ENCODE data around the gene MAN1A1.

DNA sequence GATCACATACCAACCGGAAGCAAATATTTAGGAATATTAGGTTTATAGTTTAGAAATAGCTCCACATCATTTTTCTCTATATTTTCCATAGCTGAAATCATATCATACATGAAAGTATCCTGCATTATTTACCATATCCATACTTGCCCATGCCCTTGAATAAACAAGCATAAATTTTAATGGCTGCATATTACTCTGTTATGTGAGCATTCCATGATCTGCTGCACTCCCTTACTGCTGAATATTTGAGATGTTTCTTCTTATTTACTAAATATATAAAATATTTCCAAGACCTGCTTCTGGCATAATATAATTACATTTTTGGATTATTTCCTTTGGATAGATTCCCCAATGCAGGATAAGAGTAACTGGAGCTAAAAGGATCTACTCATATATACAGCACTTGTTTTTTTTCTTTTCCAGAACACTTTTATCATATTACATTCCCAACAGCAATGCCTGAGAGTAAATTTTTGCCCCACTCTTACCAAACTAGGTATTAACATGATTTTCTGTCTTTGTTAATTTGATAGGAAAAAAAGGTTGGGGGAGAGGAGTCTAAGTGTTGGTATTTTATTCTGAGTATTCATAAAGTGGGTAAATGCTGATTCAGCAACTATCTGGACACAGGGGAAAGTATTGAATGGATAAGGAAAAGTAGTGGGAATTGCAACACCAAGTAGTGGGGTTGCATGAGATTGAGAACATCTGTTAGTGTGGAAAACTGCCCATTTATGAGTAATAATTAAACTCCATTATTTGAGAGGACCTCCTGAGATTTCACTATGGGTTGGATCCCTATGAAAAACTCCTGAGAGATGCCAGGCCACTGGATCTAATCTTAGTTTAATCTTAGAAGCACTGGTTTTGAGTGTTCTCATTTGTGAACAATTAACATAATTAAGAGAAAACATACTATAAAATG lies 76.0 kb downstream of the MAN1A1 start:
- TF ChIP-seq, protein P1, sequence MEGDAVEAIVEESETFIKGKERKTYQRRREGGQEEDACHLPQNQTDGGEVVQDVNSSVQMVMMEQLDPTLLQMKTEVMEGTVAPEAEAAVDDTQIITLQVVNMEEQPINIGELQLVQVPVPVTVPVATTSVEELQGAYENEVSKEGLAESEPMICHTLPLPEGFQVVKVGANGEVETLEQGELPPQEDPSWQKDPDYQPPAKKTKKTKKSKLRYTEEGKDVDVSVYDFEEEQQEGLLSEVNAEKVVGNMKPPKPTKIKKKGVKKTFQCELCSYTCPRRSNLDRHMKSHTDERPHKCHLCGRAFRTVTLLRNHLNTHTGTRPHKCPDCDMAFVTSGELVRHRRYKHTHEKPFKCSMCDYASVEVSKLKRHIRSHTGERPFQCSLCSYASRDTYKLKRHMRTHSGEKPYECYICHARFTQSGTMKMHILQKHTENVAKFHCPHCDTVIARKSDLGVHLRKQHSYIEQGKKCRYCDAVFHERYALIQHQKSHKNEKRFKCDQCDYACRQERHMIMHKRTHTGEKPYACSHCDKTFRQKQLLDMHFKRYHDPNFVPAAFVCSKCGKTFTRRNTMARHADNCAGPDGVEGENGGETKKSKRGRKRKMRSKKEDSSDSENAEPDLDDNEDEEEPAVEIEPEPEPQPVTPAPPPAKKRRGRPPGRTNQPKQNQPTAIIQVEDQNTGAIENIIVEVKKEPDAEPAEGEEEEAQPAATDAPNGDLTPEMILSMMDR (IDR thresholded peaks at IDR 0.05 in 4 of 5, conservative IDR thresholded peaks at IDR 0.05 in 1 of 5): no peak
- no peak for TF ChIP-seq POLR2A (IDR thresholded peaks at IDR 0.05)

Measured in gastrocnemius medialis (tissue), 4 donors.